ENCODE data around the gene CCDC88B. TPM values are rescaled to one million over a fixed set of nuclear protein-coding genes. Genes with fewer than 3 reads are reported as not detected.

Gene CCDC88B
- total RNA-seq, 2 donors from 2014 or later = 14.2 to 15.2 TPM

DNA sequence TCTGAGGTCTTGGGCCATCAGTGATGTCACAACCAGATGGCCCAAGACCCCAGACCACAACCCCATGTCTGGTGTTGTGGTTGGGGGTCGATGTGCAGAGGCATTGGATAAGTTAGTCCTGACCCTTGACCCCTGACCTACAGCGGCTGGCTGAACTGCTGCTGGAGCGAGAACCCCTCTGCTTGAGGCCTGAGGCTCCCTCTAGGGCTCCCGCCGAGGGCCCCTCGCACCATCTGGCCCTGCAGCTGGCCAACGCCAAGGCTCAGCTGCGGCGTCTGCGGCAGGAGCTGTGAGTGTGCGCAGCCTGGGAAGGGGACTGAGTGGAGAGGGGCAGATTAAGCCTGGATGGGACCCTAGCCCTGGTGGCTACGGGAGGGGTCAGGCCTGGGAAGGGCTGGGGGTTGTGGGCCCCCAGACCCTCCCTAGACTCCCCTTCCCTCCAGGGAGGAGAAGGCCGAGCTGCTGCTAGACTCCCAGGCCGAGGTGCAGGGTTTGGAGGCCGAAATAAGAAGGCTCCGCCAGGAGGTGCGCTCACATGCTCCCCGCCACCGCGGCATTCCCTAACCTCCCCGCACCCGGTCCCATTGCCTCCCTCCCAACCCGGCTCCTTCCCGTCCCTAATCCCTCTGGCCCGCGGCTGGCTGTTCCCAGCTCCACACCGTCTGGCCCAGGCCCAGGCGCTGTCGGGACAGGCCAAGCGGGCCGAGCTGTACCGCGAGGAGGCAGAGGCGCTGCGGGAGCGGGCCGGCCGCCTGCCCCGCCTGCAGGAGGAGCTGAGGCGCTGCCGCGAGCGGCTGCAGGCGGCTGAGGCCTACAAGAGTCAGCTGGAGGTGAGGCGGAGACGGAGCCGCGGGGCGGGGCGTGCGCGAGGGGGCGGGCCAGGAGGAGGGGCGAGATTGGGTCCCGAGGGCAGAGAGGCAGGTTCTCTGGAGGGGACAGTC is 2.1 kb downstream of the CCDC88B start:
- peak overlapping the region; percentile 73 for H3K27ac ChIP-seq (ENCODE audit: low read depth, low read length)
- TF ChIP-seq, protein P1, sequence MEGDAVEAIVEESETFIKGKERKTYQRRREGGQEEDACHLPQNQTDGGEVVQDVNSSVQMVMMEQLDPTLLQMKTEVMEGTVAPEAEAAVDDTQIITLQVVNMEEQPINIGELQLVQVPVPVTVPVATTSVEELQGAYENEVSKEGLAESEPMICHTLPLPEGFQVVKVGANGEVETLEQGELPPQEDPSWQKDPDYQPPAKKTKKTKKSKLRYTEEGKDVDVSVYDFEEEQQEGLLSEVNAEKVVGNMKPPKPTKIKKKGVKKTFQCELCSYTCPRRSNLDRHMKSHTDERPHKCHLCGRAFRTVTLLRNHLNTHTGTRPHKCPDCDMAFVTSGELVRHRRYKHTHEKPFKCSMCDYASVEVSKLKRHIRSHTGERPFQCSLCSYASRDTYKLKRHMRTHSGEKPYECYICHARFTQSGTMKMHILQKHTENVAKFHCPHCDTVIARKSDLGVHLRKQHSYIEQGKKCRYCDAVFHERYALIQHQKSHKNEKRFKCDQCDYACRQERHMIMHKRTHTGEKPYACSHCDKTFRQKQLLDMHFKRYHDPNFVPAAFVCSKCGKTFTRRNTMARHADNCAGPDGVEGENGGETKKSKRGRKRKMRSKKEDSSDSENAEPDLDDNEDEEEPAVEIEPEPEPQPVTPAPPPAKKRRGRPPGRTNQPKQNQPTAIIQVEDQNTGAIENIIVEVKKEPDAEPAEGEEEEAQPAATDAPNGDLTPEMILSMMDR (conservative IDR thresholded peaks at IDR 0.05) = peak; percentile 71
- H3K4me1 ChIP-seq (ENCODE audit: control insufficient read depth, insufficient read depth, low read length) = no peaks in the 10 kb centered on the region
- H3K36me3 ChIP-seq (ENCODE audit: control insufficient read depth, insufficient read depth, low read length) = no peaks in the 10 kb centered on the region
- Mint-ChIP-seq H3K27me3 (ENCODE audit: insufficient read depth) (peaks cover 13% of the 10 kb centered on the region), H3K9me3 (no peaks in the 10 kb centered on the region), H3K36me3 (ENCODE audit: low read depth) (peaks cover 3% of the 10 kb centered on the region), H3K4me3 (peak overlapping the region; percentile 59), H3K27ac (no peak overlapping the region), H3K4me1 (peaks cover 7% of the 10 kb centered on the region)
- peak overlapping the region; percentile 34 for H3K9ac ChIP-seq (ENCODE audit: extremely low read depth, low read length, poor library complexity, severe bottlenecking)
- H3K27me3 ChIP-seq (ENCODE audit: control insufficient read depth, insufficient read depth, low read length, poor library complexity, severe bottlenecking) = no peaks in the 10 kb centered on the region
- 29 to 34% methylated on average over 34 to 55 of the region's 55 CpGs for WGBS, 2 experiments (ENCODE audit: insufficient coverage in 1 of 2, insufficient read length in 1 of 2)
- peak; percentile 99 for DNase-seq
- no peaks in the 10 kb centered on the region for H3K9me3 ChIP-seq (ENCODE audit: control insufficient read depth, low read length)
- peak overlapping the region; percentile 49 for H3K4me3 ChIP-seq (ENCODE audit: low read length)

DNA sequence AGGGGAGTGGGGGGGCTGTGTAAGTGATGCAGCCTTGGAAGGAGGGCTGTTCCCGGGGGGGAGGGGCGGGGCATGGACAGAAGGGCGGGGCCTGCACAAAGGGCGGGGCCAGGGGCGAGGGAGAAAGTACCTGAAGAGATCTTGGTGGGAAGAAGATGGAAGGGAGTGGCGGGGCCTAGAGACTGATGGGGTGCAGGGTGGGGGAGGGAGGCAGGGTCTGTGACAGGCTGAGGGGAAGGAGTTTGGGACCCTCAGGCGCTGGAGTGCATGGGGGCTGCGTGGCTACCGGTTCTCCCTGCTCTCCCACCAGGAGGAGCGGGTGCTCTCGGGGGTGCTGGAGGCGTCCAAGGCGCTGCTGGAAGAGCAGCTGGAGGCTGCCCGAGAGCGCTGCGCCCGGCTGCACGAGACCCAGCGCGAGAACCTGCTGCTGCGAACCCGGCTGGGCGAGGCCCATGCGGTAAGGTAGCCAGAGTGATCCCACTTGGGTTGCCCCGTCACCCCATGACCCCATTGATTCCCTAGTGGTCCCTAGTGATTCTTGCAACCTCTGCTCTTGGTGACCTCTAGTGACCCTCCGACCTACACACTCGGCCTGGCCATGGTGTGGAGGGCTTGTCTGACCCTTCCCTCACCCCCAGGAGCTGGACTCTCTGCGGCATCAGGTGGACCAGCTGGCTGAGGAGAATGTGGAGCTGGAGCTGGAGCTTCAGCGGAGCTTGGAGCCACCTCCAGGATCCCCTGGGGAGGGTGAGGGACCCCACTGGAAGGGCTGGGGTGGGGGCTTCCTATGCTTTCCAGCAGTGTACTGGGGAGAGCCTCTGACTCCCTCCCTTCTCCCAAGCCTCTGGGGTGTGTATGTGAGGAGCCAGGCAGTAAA is 3.1 kb downstream of the CCDC88B start:
- 80 to 89% methylated on average over 16 to 28 of the region's 29 CpGs for WGBS, 2 experiments (ENCODE audit: insufficient coverage in 1 of 2, insufficient read length in 1 of 2)
- H3K4me3 Mint-ChIP-seq = peak overlapping the region; percentile 59

More for the DNA sequence above, 3.1 kb downstream of the CCDC88B start:
- no peak overlapping the region for H3K9ac ChIP-seq (ENCODE audit: extremely low read depth, low read length, poor library complexity, severe bottlenecking)
- Mint-ChIP-seq H3K4me1 (peaks cover 7% of the 10 kb centered on the region), H3K27ac (no peak overlapping the region), H3K27me3 (ENCODE audit: insufficient read depth) (peaks cover 13% of the 10 kb centered on the region), H3K36me3 (ENCODE audit: low read depth) (peaks cover 3% of the 10 kb centered on the region), H3K9me3 (no peaks in the 10 kb centered on the region)
- TF ChIP-seq, protein P1 (conservative IDR thresholded peaks at IDR 0.05) = no peak
- H3K27me3 ChIP-seq (ENCODE audit: control insufficient read depth, insufficient read depth, low read length, poor library complexity, severe bottlenecking) = no peaks in the 10 kb centered on the region
- no peak overlapping the region for H3K27ac ChIP-seq (ENCODE audit: low read depth, low read length)
- H3K36me3 ChIP-seq (ENCODE audit: control insufficient read depth, insufficient read depth, low read length) = no peaks in the 10 kb centered on the region
- H3K4me1 ChIP-seq (ENCODE audit: control insufficient read depth, insufficient read depth, low read length) = no peaks in the 10 kb centered on the region
- H3K4me3 ChIP-seq (ENCODE audit: low read length) = no peak overlapping the region
- no peaks in the 10 kb centered on the region for H3K9me3 ChIP-seq (ENCODE audit: control insufficient read depth, low read length)
- DNase-seq = no peak

All from endodermal cell (in vitro differentiated cells).